Adipocyte (in vitro differentiated cells): ENCODE results near the gene AEBP1.
"Not testable (repeated sequence)": the region's sequence is repeated elsewhere in the genome, so short reads cannot be mapped to it uniquely, and the experiment has no call there.

Source experiments
- DNase-seq: peaks from one replicate; pipeline ENCODE4 v3.0.0-alpha.2; 2015; ENCODE audit warnings: low read depth
- H3K27me3 ChIP-seq: replicated peaks from 2 replicates; pipeline ENCODE4 v1.7.0; 2013; ENCODE audit warnings: mild to moderate bottlenecking, low read length, moderate library complexity; ENCODE audit not compliant: control insufficient read depth, insufficient read depth
- H3K36me3 ChIP-seq: 2 replicates; pipeline ENCODE4 v1.7.0; 2013; ENCODE audit warnings: low read length, mild to moderate bottlenecking, moderate library complexity; ENCODE audit not compliant: control insufficient read depth, insufficient read depth, severe bottlenecking
- H3K4me1 ChIP-seq: 2 replicates; pipeline ENCODE4 v1.7.0; 2013; ENCODE audit warnings: mild to moderate bottlenecking, low read length, moderate library complexity; ENCODE audit not compliant: control insufficient read depth, insufficient read depth
- H3K4me3 ChIP-seq: 2 replicates; pipeline ENCODE4 v1.7.0; 2013; ENCODE audit warnings: mild to moderate bottlenecking, low read length, moderate library complexity
- H3K9ac ChIP-seq: 2 replicates; pipeline ENCODE4 v1.7.0; 2013; ENCODE audit warnings: mild to moderate bottlenecking, low read length, moderate library complexity
- H3K9me3 ChIP-seq: 2 replicates; pipeline ENCODE4 v1.7.0; 2013; ENCODE audit warnings: mild to moderate bottlenecking, low read length, moderate library complexity; ENCODE audit not compliant: control insufficient read depth

AEBP1 gene

GRCh38 chr7:44119829-44120380 lies 15.8 kb downstream of the AEBP1 start:
- H3K9ac ChIP-seq: no peak overlapping the region
- no peak for DNase-seq
- H3K27me3 ChIP-seq: no peaks in the 10 kb centered on the region
- no peak overlapping the region for H3K4me3 ChIP-seq
- H3K36me3 ChIP-seq: peaks cover 55% of the 10 kb centered on the region
- H3K4me1 ChIP-seq: peaks cover 26% of the 10 kb centered on the region
- H3K9me3 ChIP-seq: no peaks in the 10 kb centered on the region

DNA sequence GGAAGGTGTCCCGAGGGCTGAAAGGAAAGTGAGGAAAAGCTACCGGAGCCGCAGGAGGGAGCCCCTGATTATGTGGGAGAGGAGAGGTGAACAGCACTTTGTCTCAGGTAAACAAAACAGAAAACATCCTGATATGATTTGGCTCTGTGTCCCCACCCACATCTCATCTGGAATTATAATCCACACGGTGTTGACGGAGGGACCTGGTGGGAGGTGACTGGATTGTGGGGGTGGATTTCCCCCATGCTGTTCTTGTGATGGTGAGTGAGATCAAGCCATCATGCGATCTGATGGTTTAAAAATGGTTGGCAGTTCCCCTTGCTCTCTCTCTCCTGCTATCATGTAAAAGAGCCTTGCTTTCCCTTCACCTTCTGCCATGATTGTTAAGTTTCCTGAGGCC lies 16.2 kb downstream of the AEBP1 start:
- H3K9ac ChIP-seq: peak overlapping the region; percentile 5
- peaks cover 26% of the 10 kb centered on the region for H3K4me1 ChIP-seq
- no peak overlapping the region for H3K4me3 ChIP-seq
- peaks cover 50% of the 10 kb centered on the region for H3K36me3 ChIP-seq
- no peak for DNase-seq
- H3K9me3 ChIP-seq: no peaks in the 10 kb centered on the region
- no peaks in the 10 kb centered on the region for H3K27me3 ChIP-seq

- H3K4me3 ChIP-seq: peak overlapping the region; percentile 85
- no peaks in the 10 kb centered on the region for H3K27me3 ChIP-seq
- no peak for DNase-seq
- H3K9me3 ChIP-seq: no peaks in the 10 kb centered on the region
- peaks cover 26% of the 10 kb centered on the region for H3K4me1 ChIP-seq
- H3K9ac ChIP-seq: no peak overlapping the region
- H3K36me3 ChIP-seq: peaks cover 38% of the 10 kb centered on the region
Measured at GRCh38 chr7:44121761-44122420, 17.7 kb downstream of the AEBP1 start.

GRCh38 chr7:44122529-44122928 lies 18.4 kb downstream of the AEBP1 start:
- H3K4me1 ChIP-seq: peaks cover 26% of the 10 kb centered on the region
- peak overlapping the region; percentile 84 for H3K9ac ChIP-seq
- H3K9me3 ChIP-seq: peaks cover 3% of the 10 kb centered on the region
- H3K36me3 ChIP-seq: peaks cover 34% of the 10 kb centered on the region
- no peaks in the 10 kb centered on the region for H3K27me3 ChIP-seq
- peak overlapping the region; percentile 85 for H3K4me3 ChIP-seq
- DNase-seq: no peak

DNA sequence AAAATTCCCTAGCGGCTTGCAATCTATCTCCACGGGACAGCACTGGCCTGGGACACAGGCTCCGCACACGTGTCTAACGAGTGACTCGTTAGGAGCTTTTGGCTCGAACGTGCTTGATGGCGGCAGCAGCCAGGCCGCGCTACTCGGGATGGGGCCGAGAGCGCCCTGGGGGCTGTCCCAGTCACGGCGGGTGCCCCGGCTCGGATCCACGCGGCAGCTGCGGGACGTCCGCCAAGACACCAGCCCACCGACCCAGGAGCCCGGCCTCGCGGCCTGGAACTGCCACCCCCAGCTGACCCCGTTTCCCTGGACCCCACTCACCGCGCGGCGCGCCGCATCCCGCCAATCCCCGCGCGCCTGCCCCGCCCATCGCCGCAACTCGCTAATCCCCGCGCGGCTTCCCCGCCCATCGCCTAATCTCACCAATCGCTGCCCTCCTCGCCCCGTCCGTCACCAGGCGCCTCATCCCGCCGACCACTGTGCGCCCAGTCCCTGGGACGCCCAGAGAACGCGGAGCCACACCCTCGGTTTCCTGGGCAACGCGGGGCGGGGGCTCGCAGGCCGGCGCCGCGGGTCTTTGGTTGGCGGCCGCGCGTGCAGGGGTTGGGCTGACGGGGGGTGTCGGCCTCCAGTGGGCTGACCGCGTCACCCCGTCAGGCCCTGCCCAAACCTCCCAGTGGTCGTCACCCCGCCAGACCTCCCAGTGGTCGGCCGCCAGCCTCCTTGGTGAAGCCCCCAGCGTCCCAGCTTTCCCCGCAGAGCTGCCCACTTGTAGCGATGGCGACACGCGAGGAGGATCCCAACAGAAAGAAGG lies 19.3 kb downstream of the AEBP1 start, which contains the start of gene POLD2:
POLD2 (minus strand) TSS at position 359 of the 814 bp plus-strand sequence. CDS start 1,495 bp downstream, outside the sequence.
- peaks cover 3% of the 10 kb centered on the region for H3K9me3 ChIP-seq
- peaks cover 22% of the 10 kb centered on the region for H3K4me1 ChIP-seq
- DNase-seq: peak; percentile 99
- H3K27me3 ChIP-seq: no peaks in the 10 kb centered on the region
- H3K4me3 ChIP-seq: peak within 1 kb of the TSS; percentile 85
- H3K9ac ChIP-seq: peak within 1 kb of the TSS; percentile 90
- peaks cover 25% of the 10 kb centered on the region for H3K36me3 ChIP-seq

DNA sequence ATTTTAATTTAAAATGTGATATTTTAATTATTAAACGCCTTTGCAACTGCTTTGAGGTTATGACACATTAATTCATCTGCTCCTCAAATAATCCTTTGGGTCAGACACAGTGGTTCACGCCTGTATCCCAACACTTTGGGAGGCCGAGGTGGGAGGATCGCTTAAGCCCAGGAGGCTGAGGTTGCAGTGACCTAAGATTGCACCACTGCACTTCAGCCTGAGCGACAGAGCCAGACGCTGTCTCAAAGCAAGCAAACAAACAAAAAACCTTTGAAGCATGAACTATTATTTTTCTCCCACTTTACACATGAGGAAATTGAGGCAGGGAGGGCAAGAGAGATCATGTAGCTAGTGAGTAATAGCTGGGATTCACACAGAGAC lies 20.7 kb downstream of the AEBP1 start:
- Histone ChIP-seq H3K9ac (no peak overlapping the region), H3K4me1 (peaks cover 22% of the 10 kb centered on the region), H3K27me3 (no peaks in the 10 kb centered on the region), H3K9me3 (peaks cover 3% of the 10 kb centered on the region), H3K4me3 (no peak overlapping the region), H3K36me3 (peaks cover 20% of the 10 kb centered on the region)
- no peak for DNase-seq

DNA sequence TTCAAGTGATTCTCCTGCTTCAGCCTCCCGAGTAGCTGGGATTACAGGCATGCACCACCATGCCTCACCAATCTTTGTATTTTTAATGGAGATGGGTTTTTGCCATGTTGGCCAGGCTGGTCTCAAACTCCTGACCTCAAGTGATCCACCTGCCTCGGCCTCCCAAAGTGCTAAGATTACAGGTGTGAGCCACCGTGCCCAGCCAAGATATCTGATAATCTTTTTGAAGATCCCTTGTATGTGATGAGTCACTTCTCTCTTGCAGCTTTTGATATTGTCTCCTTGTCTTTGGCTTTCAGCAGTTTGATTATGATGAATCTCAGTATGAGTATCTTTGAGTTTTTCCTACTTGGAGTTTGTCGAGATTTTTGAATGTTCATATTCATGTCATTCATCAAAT lies 22.4 kb downstream of the AEBP1 start:
- not testable (repeated sequence) for H3K9ac ChIP-seq, H3K27me3 ChIP-seq, H3K36me3 ChIP-seq, H3K9me3 ChIP-seq, H3K4me3 ChIP-seq, DNase-seq
- H3K4me1 ChIP-seq: peaks cover 19% of the 10 kb centered on the region

DNA sequence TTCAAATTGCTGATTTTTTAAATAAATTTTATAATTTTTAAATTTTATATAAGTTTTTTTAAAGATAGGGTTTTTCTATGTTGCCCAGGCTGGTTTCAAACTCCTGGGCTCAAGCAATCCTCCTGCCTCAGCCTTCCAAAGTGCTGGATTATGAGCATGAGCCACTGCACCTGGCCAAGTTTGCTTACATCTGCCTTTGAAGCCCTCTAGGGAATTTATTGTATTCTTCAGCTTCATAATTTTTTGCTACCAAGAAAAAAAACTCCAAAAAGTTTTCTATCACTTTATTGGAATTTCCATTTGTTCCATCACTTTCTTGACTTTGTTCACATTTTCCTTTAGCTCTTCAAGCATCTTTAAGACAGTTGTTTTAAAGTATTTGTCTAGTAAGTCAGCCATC lies 23.0 kb downstream of the AEBP1 start:
- no peak for DNase-seq
- H3K36me3 ChIP-seq: no peaks in the 10 kb centered on the region
- H3K9ac ChIP-seq: no peak overlapping the region
- no peak overlapping the region for H3K4me3 ChIP-seq
- H3K9me3 ChIP-seq: peaks cover 3% of the 10 kb centered on the region
- peaks cover 20% of the 10 kb centered on the region for H3K4me1 ChIP-seq
- H3K27me3 ChIP-seq: no peaks in the 10 kb centered on the region

GRCh38 chr7:44128721-44129582 lies 24.8 kb downstream of the AEBP1 start:
- Histone ChIP-seq H3K4me1 (peaks cover 16% of the 10 kb centered on the region), H3K36me3 (no peaks in the 10 kb centered on the region), H3K9me3 (peaks cover 3% of the 10 kb centered on the region), H3K9ac (no peak overlapping the region), H3K4me3 (no peak overlapping the region), H3K27me3 (no peaks in the 10 kb centered on the region)
- no peak for DNase-seq

- peaks cover 3% of the 10 kb centered on the region for H3K27me3 ChIP-seq
- H3K9me3 ChIP-seq: peaks cover 3% of the 10 kb centered on the region
- no peak for DNase-seq
- no peak overlapping the region for H3K9ac ChIP-seq
- no peaks in the 10 kb centered on the region for H3K36me3 ChIP-seq
- H3K4me1 ChIP-seq: peaks cover 14% of the 10 kb centered on the region
- H3K4me3 ChIP-seq: no peak overlapping the region
Measured at GRCh38 chr7:44131173-44132029, 27.3 kb downstream of the AEBP1 start.
